Measurements from ENCODE around the gene ZBP1.

Gene ZBP1

GRCh38 chr20:57612436-57612835 is 7.8 kb downstream of the ZBP1 start:
- no peak for TF ChIP-seq RAD21 (IDR thresholded peaks at IDR 0.05; ENCODE audit: low read depth)
- no peak for TF ChIP-seq REST (IDR thresholded peaks at IDR 0.05; ENCODE audit: low read depth)
- TF ChIP-seq TCF12 (IDR thresholded peaks at IDR 0.05; ENCODE audit: low read depth), result no peak
- no peak for TF ChIP-seq FOXM1 (IDR thresholded peaks at IDR 0.05; ENCODE audit: borderline replicate concordance, low read depth)
- TF ChIP-seq CREB1 (IDR thresholded peaks at IDR 0.05; ENCODE audit: low read depth), result no peak
- TF ChIP-seq USF1 (IDR thresholded peaks at IDR 0.05), result no peak
- TF ChIP-seq NFIC (IDR thresholded peaks at IDR 0.05), result no peak
- no peak for TF ChIP-seq ZBTB7A (IDR thresholded peaks at IDR 0.05; ENCODE audit: low read depth)
- no peak for TF ChIP-seq EGR1 (IDR thresholded peaks at IDR 0.05)

GRCh38 chr20:57611586-57612311 is 8.5 kb downstream of the ZBP1 start:
- no peak for TF ChIP-seq TCF12 (IDR thresholded peaks at IDR 0.05; ENCODE audit: low read depth)
- TF ChIP-seq CREB1 (IDR thresholded peaks at IDR 0.05; ENCODE audit: low read depth), result no peak
- no peak for TF ChIP-seq YY1 (IDR thresholded peaks at IDR 0.05; ENCODE audit: low read depth)
- TF ChIP-seq TAF1 (IDR thresholded peaks at IDR 0.05; ENCODE audit: low read depth), result no peak
- TF ChIP-seq CEBPB (IDR thresholded peaks at IDR 0.05), result no peak
- no peak for TF ChIP-seq FOXM1 (IDR thresholded peaks at IDR 0.05; ENCODE audit: borderline replicate concordance, low read depth)
- no peak for TF ChIP-seq EP300 (IDR thresholded peaks at IDR 0.05; ENCODE audit: borderline replicate concordance)
- no peak for TF ChIP-seq EGR1 (IDR thresholded peaks at IDR 0.05)
- TF ChIP-seq USF1 (IDR thresholded peaks at IDR 0.05), result no peak
- no peak for TF ChIP-seq TEAD4 (IDR thresholded peaks at IDR 0.05)

GRCh38 chr20:57610261-57610952 is 9.8 kb downstream of the ZBP1 start:
- TF ChIP-seq YY1 (IDR thresholded peaks at IDR 0.05; ENCODE audit: low read depth), result no peak

GRCh38 chr20:57609842-57610167 is 10.4 kb downstream of the ZBP1 start:
- no peak for TF ChIP-seq CREB1 (IDR thresholded peaks at IDR 0.05; ENCODE audit: low read depth)
- TF ChIP-seq EGR1 (IDR thresholded peaks at IDR 0.05), result no peak
- no peak for TF ChIP-seq TCF12 (IDR thresholded peaks at IDR 0.05; ENCODE audit: low read depth)
- TF ChIP-seq REST (IDR thresholded peaks at IDR 0.05; ENCODE audit: low read depth), result no peak
- no peak for TF ChIP-seq YY1 (IDR thresholded peaks at IDR 0.05; ENCODE audit: low read depth)
- TF ChIP-seq EP300 (IDR thresholded peaks at IDR 0.05; ENCODE audit: borderline replicate concordance), result no peak
- no peak for TF ChIP-seq USF1 (IDR thresholded peaks at IDR 0.05)
- TF ChIP-seq NFIC (IDR thresholded peaks at IDR 0.05), result no peak
- TF ChIP-seq TAF1 (IDR thresholded peaks at IDR 0.05; ENCODE audit: low read depth), result no peak
- no peak for TF ChIP-seq RAD21 (IDR thresholded peaks at IDR 0.05; ENCODE audit: low read depth)

GRCh38 chr20:57609086-57609841 is 11.0 kb downstream of the ZBP1 start:
- TF ChIP-seq NFIC (IDR thresholded peaks at IDR 0.05) (no peak), EP300 (IDR thresholded peaks at IDR 0.05; ENCODE audit: borderline replicate concordance) (no peak), ZBTB7A (IDR thresholded peaks at IDR 0.05; ENCODE audit: low read depth) (no peak), TEAD4 (IDR thresholded peaks at IDR 0.05) (no peak), TAF1 (IDR thresholded peaks at IDR 0.05; ENCODE audit: low read depth) (no peak), FOXM1 (IDR thresholded peaks at IDR 0.05; ENCODE audit: borderline replicate concordance, low read depth) (no peak), EGR1 (IDR thresholded peaks at IDR 0.05) (no peak), RAD21 (IDR thresholded peaks at IDR 0.05; ENCODE audit: low read depth) (no peak), CEBPB (IDR thresholded peaks at IDR 0.05) (no peak)

- TF ChIP-seq EGR1 (IDR thresholded peaks at IDR 0.05) (no peak), CREB1 (IDR thresholded peaks at IDR 0.05; ENCODE audit: low read depth) (no peak), EP300 (IDR thresholded peaks at IDR 0.05; ENCODE audit: borderline replicate concordance) (no peak), TEAD4 (IDR thresholded peaks at IDR 0.05) (no peak), REST (IDR thresholded peaks at IDR 0.05; ENCODE audit: low read depth) (no peak), MAX (IDR thresholded peaks at IDR 0.05) (no peak), TAF1 (IDR thresholded peaks at IDR 0.05; ENCODE audit: low read depth) (no peak), FOXM1 (IDR thresholded peaks at IDR 0.05; ENCODE audit: borderline replicate concordance, low read depth) (no peak), RAD21 (IDR thresholded peaks at IDR 0.05; ENCODE audit: low read depth) (no peak), NFIC (IDR thresholded peaks at IDR 0.05) (no peak), USF1 (IDR thresholded peaks at IDR 0.05) (no peak), ZBTB7A (IDR thresholded peaks at IDR 0.05; ENCODE audit: low read depth) (no peak), YY1 (IDR thresholded peaks at IDR 0.05; ENCODE audit: low read depth) (no peak), TCF12 (IDR thresholded peaks at IDR 0.05; ENCODE audit: low read depth) (no peak), CEBPB (IDR thresholded peaks at IDR 0.05) (no peak)
Measured at GRCh38 chr20:57608516-57608915, 11.7 kb downstream of the ZBP1 start.
